ENCODE measurements around the gene PMFBP1.

The PMFBP1 gene

DNA sequence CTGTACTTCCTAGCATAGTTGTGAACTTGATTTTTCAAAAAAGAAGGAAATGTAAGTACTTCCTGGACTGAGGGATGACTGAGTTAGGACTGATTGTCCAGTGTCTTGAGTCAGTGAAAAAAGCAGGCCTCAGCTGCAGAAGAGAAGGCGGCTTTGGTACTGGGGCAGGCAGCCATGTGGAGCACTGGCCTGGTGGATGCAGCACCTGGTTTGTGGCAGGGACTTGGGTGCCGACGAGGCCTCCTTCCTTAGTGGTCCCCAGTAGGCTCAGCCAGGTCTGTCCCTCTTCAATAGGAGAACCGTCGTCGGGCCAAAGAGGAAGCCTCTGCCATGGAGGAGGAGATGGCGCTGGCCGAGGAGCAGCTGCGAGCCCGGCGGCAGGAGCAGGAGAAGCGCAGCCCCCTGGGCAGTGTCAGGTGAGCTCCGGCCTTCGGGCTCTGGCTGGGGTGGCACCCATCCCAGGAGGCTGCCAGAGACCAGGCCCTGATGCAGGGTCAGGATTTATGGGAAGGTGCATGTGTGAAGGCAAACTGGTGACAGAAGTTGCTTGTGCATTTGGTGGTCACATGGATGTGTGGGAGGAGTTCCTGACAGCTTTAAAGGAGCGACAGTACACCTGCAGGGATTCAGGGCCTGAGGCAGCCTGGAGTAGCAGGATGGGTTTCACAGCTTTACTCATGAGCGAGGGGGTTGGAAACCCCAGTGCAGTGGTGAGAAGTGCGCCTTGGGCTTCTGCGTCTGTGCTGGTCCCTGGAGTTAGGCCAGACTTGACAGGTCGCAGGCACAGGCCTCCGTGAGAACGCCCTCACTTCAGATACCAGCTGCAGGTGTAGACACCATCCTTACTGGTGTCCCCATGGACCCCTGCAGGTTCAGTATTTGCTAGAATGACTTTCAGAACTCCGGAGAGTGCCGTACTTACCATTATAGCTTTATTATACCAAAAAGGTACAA lies 61.0 kb downstream of the PMFBP1 start:
- Histone ChIP-seq H3K27me3 (ENCODE audit: insufficient read depth, poor library complexity, severe bottlenecking) (no peaks in the 10 kb centered on the region), H3K4me3 (replicated peaks; ENCODE audit: insufficient read depth, low read length) (no peak overlapping the region), H3K27ac (replicated peaks) (no peak overlapping the region)
- DNase-seq (ENCODE audit: low read depth in 1 of 2, low spot score in 1 of 2) = no peak
- TF ChIP-seq, protein P1, sequence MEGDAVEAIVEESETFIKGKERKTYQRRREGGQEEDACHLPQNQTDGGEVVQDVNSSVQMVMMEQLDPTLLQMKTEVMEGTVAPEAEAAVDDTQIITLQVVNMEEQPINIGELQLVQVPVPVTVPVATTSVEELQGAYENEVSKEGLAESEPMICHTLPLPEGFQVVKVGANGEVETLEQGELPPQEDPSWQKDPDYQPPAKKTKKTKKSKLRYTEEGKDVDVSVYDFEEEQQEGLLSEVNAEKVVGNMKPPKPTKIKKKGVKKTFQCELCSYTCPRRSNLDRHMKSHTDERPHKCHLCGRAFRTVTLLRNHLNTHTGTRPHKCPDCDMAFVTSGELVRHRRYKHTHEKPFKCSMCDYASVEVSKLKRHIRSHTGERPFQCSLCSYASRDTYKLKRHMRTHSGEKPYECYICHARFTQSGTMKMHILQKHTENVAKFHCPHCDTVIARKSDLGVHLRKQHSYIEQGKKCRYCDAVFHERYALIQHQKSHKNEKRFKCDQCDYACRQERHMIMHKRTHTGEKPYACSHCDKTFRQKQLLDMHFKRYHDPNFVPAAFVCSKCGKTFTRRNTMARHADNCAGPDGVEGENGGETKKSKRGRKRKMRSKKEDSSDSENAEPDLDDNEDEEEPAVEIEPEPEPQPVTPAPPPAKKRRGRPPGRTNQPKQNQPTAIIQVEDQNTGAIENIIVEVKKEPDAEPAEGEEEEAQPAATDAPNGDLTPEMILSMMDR (IDR thresholded peaks at IDR 0.05; ENCODE audit: insufficient read depth, low read length) = no peak
- TF ChIP-seq SPI1 (IDR thresholded peaks at IDR 0.05; ENCODE audit: borderline replicate concordance, low read depth) (no peak), REST (IDR thresholded peaks at IDR 0.05; ENCODE audit: insufficient replicate concordance, low read depth) (no peak), POLR2AphosphoS5 (IDR thresholded peaks at IDR 0.05; ENCODE audit: low read depth) (no peak), GABPA (IDR thresholded peaks at IDR 0.05; ENCODE audit: low read depth) (no peak)

DNA sequence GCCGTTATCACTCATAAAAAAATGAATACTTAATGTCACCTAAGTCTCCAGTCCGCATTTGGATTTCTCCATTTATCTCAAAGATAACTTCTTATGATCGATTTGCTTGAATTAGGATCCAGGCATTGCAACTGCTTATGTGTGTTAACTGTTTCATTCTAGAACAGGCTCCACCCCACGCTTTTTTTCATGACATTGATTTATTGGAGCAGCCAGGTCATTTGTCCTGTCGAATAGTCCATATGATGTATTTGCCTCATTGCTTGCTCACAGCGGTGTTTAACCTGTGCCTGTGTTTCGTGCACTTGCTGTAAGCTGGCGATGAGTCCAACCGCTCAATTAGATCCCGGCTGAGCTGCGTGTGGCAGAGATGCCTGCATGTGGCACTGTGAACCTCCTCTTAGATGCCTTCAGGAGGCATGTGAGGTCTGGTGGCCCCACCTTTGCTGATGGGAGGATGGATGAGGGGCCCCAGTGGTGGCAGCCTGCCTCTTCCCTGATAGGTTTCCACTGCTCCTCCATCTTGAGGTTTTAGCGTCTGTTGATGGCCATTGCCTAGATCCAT lies 61.9 kb downstream of the PMFBP1 start:
- Histone ChIP-seq H3K27me3 (ENCODE audit: insufficient read depth, poor library complexity, severe bottlenecking) (no peaks in the 10 kb centered on the region), H3K27ac (replicated peaks) (no peak overlapping the region), H3K4me3 (replicated peaks; ENCODE audit: insufficient read depth, low read length) (no peak overlapping the region)
- no peak for DNase-seq (ENCODE audit: low read depth in 1 of 2, low spot score in 1 of 2)
- TF ChIP-seq GABPA (IDR thresholded peaks at IDR 0.05; ENCODE audit: low read depth) = no peak
- no peak for TF ChIP-seq POLR2AphosphoS5 (IDR thresholded peaks at IDR 0.05; ENCODE audit: low read depth)
- TF ChIP-seq SPI1 (IDR thresholded peaks at IDR 0.05; ENCODE audit: borderline replicate concordance, low read depth) = no peak
- TF ChIP-seq, protein P1 (IDR thresholded peaks at IDR 0.05; ENCODE audit: insufficient read depth, low read length) = no peak
- TF ChIP-seq REST (IDR thresholded peaks at IDR 0.05; ENCODE audit: insufficient replicate concordance, low read depth) = no peak

DNA sequence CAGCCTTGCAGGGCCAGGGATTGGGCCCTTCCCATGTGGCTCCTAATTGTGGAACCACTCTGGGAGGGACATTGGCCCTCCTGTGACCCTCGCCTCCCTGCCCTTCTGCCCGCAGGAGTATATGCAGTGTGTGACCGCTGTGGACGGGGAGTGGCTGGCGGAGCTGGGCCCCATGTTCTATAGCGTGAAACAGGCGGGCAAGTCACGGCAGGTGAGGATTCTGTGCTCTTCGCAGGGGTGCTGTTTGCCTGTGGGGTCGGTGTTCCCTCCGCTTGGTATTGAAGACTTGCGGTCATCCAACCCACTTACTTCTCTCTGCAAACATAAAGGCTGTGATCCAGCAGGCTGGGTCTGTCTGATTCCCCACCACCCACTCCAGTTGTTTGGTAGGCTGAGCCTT lies 62.7 kb downstream of the PMFBP1 start:
- Histone ChIP-seq H3K27me3 (ENCODE audit: insufficient read depth, poor library complexity, severe bottlenecking) (no peaks in the 10 kb centered on the region), H3K4me3 (replicated peaks; ENCODE audit: insufficient read depth, low read length) (no peak overlapping the region), H3K27ac (replicated peaks) (no peak overlapping the region)
- no peak for DNase-seq (ENCODE audit: low read depth in 1 of 2, low spot score in 1 of 2)
- TF ChIP-seq REST (IDR thresholded peaks at IDR 0.05; ENCODE audit: insufficient replicate concordance, low read depth) (no peak), POLR2AphosphoS5 (IDR thresholded peaks at IDR 0.05; ENCODE audit: low read depth) (no peak), SPI1 (IDR thresholded peaks at IDR 0.05; ENCODE audit: borderline replicate concordance, low read depth) (no peak), GABPA (IDR thresholded peaks at IDR 0.05; ENCODE audit: low read depth) (no peak)
- TF ChIP-seq, protein P1 (IDR thresholded peaks at IDR 0.05; ENCODE audit: insufficient read depth, low read length) = no peak

Data from HL-60 (cell line).